Tibial nerve (tissue), 3 donors: ENCODE results near the gene THG1L.

Experiments used
- CTCF ChIP-seq, 5 experiments: fragments of 200-600 bp in 3 of 5; fragments of 450-650 bp in 2 of 5; sonication (generic) in 3 of 5; IDR thresholded peaks; one replicate each; pipeline ENCODE4 v1.5.1; 2016 to 2019; ENCODE audit warnings: antibody characterized with exemption in 5 of 5, mild to moderate bottlenecking in 3 of 5, moderate library complexity in 2 of 5
- POLR2A ChIP-seq, 2 donors: fragments of 450-650 bp; IDR thresholded peaks; one replicate each; pipeline ENCODE4 v1.6.1; 2017; ENCODE audit warnings: antibody characterized with exemption in 2 of 2, mild to moderate bottlenecking in 2 of 2, moderate library complexity in 2 of 2

- TF ChIP-seq CTCF (IDR thresholded peaks at IDR 0.05): no peak
- no peak for TF ChIP-seq POLR2A (IDR thresholded peaks at IDR 0.05)
Observed at GRCh38 chr5:157703736-157704135, 27.5 kb upstream of the THG1L start.
